Peyer's patch (tissue), 4 donors: ENCODE results near the gene KCNN3. TPM values are rescaled to one million over a fixed set of nuclear protein-coding genes. Genes with fewer than 3 reads are reported as not detected.
"Not testable (repeated sequence)": the region's sequence is repeated elsewhere in the genome, so short reads cannot be mapped to it uniquely, and the experiment has no call there.

Experiments used
- DNase-seq, 3 donors: peaks; one replicate each; pipeline ENCODE4 v3.0.0-alpha.2; 2017 to 2019
- H3K27ac ChIP-seq, 4 donors: fragments of 200-600 bp; sonication (generic); one replicate each; pipeline ENCODE4 v1.5.1; 2016 to 2019
- H3K27me3 ChIP-seq, 2 donors: fragments of 200-600 bp; sonication (generic); one replicate each; pipeline ENCODE4 v1.5.1; 2019
- H3K36me3 ChIP-seq, 3 donors: fragments of 200-600 bp; sonication (generic); one replicate each; pipeline ENCODE4 v1.5.1; 2016 to 2019
- H3K4me1 ChIP-seq, 4 donors: fragments of 200-600 bp; sonication (generic); one replicate each; pipeline ENCODE4 v1.5.1; 2016 to 2019
- H3K4me3 ChIP-seq, 4 donors: fragments of 200-600 bp; sonication (generic); 1 replicate in 3 of 4; 2 replicates in 1 of 4; pipeline ENCODE4 v1.5.1; 2016 to 2019; ENCODE audit warnings: mild to moderate bottlenecking in 1 of 4
- H3K9me3 ChIP-seq, 4 donors: fragments of 200-600 bp; sonication (generic); one replicate each; pipeline ENCODE4 v1.5.1; 2016 to 2019; ENCODE audit warnings: mild to moderate bottlenecking in 1 of 4
- POLR2A ChIP-seq, 2 donors: fragments of 450-650 bp; IDR thresholded peaks; one replicate each; pipeline ENCODE4 v1.5.1; 2017; ENCODE audit warnings: antibody characterized with exemption in 2 of 2, mild to moderate bottlenecking in 2 of 2, moderate library complexity in 2 of 2
- total RNA-seq, 4 donors: library from RNA; depleted of rRNA; stranded (reverse); fragments of >200 nt; gene quantifications; one replicate each; pipeline ENCODE4 v1.1.0, GENCODE V29; 2016
- TF ChIP-seq, protein P1 (sequence below), 6 experiments: fragments of 450-650 bp in 4 of 6; fragments of 200-600 bp in 2 of 6; sonication (generic) in 1 of 6; IDR thresholded peaks; one replicate each; pipeline ENCODE4 v1.5.1; 2017 to 2019; ENCODE audit warnings: antibody characterized with exemption in 6 of 6, mild to moderate bottlenecking in 3 of 6, moderate library complexity in 1 of 6

KCNN3 gene
- total RNA-seq, 4 donors from 2014 or later = 0.85 to 1.7 (median 1.2) TPM

DNA sequence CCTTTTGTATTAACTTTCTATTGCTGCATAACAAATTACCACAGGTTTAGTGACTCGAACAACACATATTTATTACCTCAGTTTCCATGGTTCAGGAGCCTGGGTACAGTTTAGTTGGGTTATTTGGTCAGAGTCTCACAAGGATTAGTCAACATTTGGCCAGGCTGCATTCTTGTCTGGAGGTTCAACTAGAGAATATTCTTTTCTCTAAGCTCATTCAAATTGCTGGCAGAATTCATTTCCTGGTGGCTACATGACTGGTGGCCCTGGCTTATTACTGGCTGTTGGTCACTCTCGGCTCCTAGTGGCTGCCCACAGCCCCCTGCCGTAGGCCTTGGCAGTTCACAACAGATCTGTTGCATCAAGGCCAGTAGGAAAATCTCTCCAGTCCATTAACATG is 181.0 kb downstream of the KCNN3 start:
- Histone ChIP-seq H3K4me1 (no peaks in the 10 kb centered on the region), H3K27me3 (no peaks in the 10 kb centered on the region), H3K9me3 (no peaks in the 10 kb centered on the region), H3K36me3 (no peaks in the 10 kb centered on the region), H3K4me3 (no peak overlapping the region), H3K27ac (no peak overlapping the region)
- DNase-seq = no peak
- TF ChIP-seq, protein P1, sequence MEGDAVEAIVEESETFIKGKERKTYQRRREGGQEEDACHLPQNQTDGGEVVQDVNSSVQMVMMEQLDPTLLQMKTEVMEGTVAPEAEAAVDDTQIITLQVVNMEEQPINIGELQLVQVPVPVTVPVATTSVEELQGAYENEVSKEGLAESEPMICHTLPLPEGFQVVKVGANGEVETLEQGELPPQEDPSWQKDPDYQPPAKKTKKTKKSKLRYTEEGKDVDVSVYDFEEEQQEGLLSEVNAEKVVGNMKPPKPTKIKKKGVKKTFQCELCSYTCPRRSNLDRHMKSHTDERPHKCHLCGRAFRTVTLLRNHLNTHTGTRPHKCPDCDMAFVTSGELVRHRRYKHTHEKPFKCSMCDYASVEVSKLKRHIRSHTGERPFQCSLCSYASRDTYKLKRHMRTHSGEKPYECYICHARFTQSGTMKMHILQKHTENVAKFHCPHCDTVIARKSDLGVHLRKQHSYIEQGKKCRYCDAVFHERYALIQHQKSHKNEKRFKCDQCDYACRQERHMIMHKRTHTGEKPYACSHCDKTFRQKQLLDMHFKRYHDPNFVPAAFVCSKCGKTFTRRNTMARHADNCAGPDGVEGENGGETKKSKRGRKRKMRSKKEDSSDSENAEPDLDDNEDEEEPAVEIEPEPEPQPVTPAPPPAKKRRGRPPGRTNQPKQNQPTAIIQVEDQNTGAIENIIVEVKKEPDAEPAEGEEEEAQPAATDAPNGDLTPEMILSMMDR (IDR thresholded peaks at IDR 0.05) = no peak
- no peak for TF ChIP-seq POLR2A (IDR thresholded peaks at IDR 0.05)

DNA sequence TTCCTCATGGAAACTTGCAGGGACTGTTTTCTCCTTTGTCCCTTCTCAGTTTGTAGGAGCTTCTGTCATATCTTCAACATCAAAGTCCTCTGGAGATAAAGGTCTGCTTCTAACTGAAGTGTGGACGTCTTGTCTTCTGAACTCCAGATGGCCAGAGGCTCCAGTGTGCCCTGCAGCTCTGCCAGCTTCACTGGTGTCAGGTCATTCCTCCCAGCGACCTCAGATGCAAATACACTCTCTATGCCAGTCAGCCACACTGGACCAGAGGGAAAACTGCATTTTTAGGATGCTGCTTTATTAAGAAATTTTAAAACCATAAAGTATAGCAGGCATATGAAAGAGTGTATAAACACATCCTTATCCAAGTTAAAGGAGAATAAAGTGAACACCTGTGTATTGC is 183.6 kb downstream of the KCNN3 start:
- Histone ChIP-seq H3K27me3 (no peaks in the 10 kb centered on the region), H3K36me3 (no peaks in the 10 kb centered on the region), H3K4me3 (no peak overlapping the region), H3K9me3 (no peaks in the 10 kb centered on the region), H3K4me1 (no peaks in the 10 kb centered on the region), H3K27ac (no peak overlapping the region)
- DNase-seq = no peak
- TF ChIP-seq, protein P1 (IDR thresholded peaks at IDR 0.05) = no peak
- TF ChIP-seq POLR2A (IDR thresholded peaks at IDR 0.05) = no peak

DNA sequence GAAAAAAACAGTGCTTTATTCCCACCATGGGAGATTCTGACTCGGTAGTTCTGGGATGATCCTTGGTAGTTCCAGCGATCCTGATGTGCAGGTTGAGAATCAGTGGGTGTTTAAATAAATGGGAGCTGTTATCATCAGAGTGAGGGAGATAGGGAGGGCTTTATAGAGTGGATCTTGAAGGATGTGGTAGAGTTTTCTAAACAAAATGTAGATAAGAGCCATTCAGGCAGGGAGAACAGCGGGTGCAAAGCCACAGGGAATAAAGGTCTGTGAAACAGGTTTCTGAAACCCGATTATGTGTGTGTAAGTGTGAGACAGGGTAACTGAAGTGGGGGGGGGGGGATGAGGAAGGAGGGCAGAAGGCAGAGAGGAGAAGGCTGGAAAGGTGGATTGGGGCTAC is 186.3 kb downstream of the KCNN3 start:
- TF ChIP-seq, protein P1 (IDR thresholded peaks at IDR 0.05) = no peak
- no peak for TF ChIP-seq POLR2A (IDR thresholded peaks at IDR 0.05)
- Histone ChIP-seq H3K4me3 (no peak overlapping the region), H3K4me1 (no peaks in the 10 kb centered on the region), H3K36me3 (no peaks in the 10 kb centered on the region), H3K27me3 (no peaks in the 10 kb centered on the region), H3K9me3 (no peaks in the 10 kb centered on the region), H3K27ac (no peak overlapping the region)
- DNase-seq = no peak

GRCh38 chr1:154682254-154682653 is 187.8 kb downstream of the KCNN3 start:
- H3K36me3 ChIP-seq = no peaks in the 10 kb centered on the region
- H3K4me1 ChIP-seq = no peaks in the 10 kb centered on the region
- H3K27me3 ChIP-seq = no peaks in the 10 kb centered on the region
- no peak overlapping the region for H3K4me3 ChIP-seq
- H3K9me3 ChIP-seq = no peaks in the 10 kb centered on the region
- no peak overlapping the region for H3K27ac ChIP-seq
- no peak for DNase-seq
- no peak for TF ChIP-seq POLR2A (IDR thresholded peaks at IDR 0.05)
- TF ChIP-seq, protein P1 (IDR thresholded peaks at IDR 0.05) = no peak

- not testable (repeated sequence) for H3K4me1 ChIP-seq, H3K27ac ChIP-seq, H3K4me3 ChIP-seq, DNase-seq, H3K9me3 ChIP-seq, H3K27me3 ChIP-seq, H3K36me3 ChIP-seq
These were observed 192.2 kb downstream of the KCNN3 start for GRCh38 chr1:154677844-154678243.

GRCh38 chr1:154676847-154677246 is 193.2 kb downstream of the KCNN3 start:
- not testable (repeated sequence) for H3K9me3 ChIP-seq, H3K4me3 ChIP-seq, H3K4me1 ChIP-seq

GRCh38 chr1:154674456-154674855 is 195.6 kb downstream of the KCNN3 start:
- not testable (repeated sequence) for DNase-seq, H3K9me3 ChIP-seq, H3K27ac ChIP-seq, H3K27me3 ChIP-seq, H3K36me3 ChIP-seq, H3K4me3 ChIP-seq, H3K4me1 ChIP-seq

More at GRCh38 chr1:154676847-154677246, 193.2 kb downstream of the KCNN3 start:
- H3K36me3 ChIP-seq, H3K27me3 ChIP-seq, H3K27ac ChIP-seq, DNase-seq: not testable (repeated sequence)

DNA sequence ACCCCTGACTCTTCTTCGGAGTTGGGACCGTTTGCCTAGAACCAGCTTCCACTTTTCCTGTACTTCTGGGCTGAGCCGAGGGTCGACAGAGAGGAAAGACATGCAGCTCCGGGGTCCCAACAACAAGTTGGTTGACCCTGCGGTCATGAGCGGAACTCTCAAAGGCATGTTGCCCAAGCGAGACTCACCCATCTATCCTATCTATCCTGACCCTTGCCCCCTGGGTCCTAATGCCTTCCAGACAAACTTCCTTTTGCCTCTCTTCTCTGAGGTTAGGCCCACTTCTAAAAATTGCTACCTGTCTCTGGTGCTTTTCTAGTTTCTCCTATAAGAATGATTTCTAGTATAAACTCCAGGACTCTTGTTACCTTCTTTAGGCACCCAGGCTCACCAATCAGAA is 197.8 kb downstream of the KCNN3 start:
- not testable (repeated sequence) for H3K27me3 ChIP-seq, H3K36me3 ChIP-seq, H3K27ac ChIP-seq, H3K9me3 ChIP-seq, H3K4me1 ChIP-seq, DNase-seq, H3K4me3 ChIP-seq

DNA sequence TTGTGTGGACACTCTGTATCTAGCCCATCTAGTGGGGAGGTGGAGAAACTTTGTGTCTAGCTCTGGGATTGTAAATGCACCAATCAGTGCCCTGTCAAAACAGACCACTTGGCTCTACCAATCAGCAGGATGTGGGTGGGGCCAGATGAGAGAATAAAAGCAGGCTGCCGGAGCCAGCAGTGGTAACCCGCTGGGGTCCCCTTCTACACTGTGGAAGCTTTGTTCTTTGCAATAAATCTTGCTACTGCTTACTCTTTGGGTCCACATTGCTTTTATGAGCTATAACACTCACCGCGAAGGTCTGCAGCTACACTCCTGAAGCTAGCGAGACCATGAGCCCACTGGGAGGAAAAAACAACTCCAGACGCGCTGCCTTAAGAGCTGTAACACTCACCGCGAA is 198.7 kb downstream of the KCNN3 start:
- H3K27ac ChIP-seq, H3K4me1 ChIP-seq, H3K36me3 ChIP-seq, H3K27me3 ChIP-seq, H3K9me3 ChIP-seq, H3K4me3 ChIP-seq, DNase-seq: not testable (repeated sequence)

DNA sequence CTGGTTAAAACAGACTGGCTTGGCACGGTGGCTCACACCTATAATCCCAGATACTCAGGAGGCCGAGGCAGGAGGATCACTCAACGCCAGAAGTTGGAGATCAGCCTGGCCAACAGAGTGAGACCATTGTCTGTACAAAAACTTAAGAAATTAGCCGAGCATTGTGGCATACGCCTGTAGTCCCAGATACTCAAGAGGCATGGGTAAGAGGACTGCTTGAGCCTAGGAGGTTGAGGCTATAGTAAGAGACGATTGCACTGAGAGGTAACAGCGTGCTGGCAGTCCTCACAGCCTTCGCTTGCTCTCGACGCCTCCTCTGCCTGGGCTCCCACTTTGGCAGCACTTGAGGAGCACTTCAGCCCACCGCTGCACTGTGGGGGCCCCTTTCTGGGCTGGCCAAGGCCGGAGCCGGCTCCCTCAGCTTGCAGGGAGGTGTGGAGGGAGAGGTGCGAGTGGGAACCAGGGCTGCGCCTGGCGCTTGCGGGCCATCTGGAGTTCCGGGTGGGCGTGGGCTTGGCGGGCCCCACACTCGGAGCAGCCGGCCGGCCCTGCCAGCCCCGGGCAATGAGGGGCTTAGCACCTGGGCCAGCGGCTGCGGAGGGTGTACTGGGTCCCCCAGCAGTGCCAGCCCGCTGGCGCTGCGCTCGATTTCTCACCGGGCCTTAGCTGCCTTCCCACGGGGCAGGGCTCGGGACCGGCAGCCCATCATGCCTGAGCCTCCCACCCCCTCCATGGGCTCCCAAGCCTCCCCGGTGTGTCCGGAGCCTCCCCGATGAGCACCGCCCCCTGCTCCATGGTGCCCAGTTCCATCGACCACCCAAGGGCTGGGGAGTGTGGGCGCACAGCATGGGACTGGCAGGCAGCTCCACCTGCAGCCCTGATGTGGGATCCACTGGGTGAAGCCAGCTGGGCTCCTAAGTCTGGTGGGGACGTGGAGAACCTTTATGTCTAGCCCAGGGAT is 199.5 kb downstream of the KCNN3 start:
- H3K27me3 ChIP-seq, H3K9me3 ChIP-seq, H3K4me3 ChIP-seq, DNase-seq, H3K36me3 ChIP-seq, H3K27ac ChIP-seq, H3K4me1 ChIP-seq: not testable (repeated sequence)
